ENCODE data around the gene GPHN.
"Not testable (repeated sequence)": the region's sequence is repeated elsewhere in the genome, so short reads cannot be mapped to it uniquely, and the experiment has no call there.

The GPHN gene

GRCh38 chr14:66503532-66503931 lies 4.4 kb upstream of the GPHN start:
- DNase-seq, result no peak

DNA sequence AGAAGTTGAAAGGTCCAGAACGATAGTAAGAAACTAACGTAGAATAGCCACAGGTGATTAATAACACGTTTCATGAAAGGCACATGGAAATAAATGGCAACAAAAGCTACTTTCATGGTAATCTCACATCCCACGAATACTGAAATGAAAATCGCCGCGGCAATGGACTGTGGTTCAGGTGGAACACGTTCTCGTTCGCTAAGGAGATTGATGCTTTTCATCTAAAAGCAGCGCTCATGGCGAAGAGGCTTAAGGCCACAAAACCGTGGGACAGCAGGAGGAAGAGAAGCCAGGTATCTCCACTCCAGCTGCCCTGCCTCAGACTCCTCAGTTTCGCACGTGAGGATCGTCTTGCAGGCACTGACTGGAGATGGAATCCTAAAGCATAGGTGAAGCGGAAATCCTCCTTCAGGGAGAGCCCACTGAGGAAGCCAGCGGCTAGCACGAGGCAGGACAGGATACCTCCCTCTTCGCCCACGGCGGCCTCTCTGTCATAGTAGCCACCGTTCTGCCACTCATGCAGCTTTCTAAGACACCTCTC lies 696 bp upstream of the GPHN start:
- DNase-seq, result no peak

- no peak for DNase-seq
Observed at GRCh38 chr14:66508547-66508845, 549 bp downstream of the GPHN start.

- DNase-seq, result peak; percentile 39
Observed at GRCh38 chr14:66508846-66509621, 1.1 kb downstream of the GPHN start.

DNA sequence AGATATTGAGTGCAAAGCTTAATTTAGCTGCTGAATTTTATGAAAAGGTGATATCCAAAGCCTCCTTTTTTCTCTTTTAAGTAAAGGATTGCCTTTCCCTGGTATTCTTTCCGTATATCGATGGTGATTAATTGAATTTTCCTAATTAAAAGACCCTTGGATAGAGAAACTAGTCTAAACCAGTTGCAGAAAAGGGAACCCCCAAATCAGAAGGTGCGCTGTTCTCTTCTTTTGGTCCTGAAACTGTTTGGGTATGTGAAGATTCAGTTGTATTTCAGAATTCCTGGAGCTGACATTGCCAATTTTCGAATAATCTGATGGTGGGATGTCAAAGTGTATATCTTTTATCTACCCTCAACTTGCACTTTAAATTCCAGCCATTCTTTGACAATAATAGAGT lies 1.9 kb downstream of the GPHN start:
- DNase-seq, result peak; percentile 44

GRCh38 chr14:66511849-66512248 lies 3.9 kb downstream of the GPHN start:
- no peak for DNase-seq

DNA sequence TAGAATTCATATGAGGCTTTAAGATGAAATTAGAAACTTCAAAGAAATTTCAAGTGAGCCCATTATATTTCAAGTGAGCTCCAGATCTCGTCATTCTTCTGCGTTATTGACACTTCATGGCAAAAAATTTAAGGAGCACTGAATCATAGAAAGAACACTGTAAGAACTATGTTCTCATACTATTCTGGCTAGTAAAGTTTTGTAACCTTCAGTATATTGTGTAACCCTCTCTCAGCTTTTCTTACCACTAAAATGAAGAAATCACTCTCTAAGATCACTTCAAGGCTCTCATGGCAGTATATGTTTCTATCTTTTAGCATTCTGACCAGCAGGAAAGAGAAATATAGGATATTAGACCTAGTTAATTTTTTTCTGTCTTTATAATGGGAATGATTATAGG lies 6.3 kb downstream of the GPHN start:
- peak; percentile 57 for DNase-seq

DNA sequence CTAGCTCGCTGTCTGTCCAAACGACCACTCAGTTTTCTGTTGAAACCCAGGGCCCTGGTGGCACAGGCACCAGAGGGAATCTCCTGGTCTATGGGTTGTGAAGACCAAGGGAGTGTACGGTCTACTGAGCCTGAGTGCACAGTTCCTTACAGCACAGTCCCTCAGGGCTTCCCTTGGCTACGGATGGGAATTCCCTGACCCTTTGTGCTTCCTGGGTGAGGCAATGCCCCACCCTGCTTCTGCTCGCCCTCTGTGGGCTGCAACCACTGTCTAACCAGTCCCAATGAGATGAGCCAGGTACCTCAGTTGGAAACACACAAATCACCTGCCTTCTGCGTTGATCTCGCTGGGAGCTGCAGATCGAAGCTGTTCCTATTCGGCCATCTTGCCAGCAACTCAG lies 22.6 kb downstream of the GPHN start:
- DNase-seq, result no peak

GRCh38 chr14:66539034-66539433 lies 31.1 kb downstream of the GPHN start:
- no peak for DNase-seq

DNA sequence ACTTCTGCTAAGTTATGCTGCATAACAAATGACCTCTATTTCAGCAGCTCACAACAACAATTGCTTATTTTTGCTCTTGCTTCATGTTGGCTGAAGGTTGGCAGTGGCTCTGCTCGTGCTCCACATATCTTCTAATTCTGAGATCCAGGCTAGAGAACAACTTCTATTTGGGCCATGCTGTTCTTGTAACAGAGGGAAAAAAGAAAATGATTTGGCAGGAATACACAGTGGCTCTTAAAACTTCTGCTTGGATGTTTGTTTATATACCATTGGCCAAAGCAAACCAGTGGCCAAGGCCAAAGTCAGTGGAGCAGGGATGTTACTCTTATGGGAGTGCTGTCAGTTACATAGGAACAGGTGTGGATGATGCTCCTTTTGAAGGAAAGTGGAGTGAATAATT lies 32.1 kb downstream of the GPHN start:
- DNase-seq, result no peak

GRCh38 chr14:66541627-66542026 lies 33.7 kb downstream of the GPHN start:
- no peak for DNase-seq

DNA sequence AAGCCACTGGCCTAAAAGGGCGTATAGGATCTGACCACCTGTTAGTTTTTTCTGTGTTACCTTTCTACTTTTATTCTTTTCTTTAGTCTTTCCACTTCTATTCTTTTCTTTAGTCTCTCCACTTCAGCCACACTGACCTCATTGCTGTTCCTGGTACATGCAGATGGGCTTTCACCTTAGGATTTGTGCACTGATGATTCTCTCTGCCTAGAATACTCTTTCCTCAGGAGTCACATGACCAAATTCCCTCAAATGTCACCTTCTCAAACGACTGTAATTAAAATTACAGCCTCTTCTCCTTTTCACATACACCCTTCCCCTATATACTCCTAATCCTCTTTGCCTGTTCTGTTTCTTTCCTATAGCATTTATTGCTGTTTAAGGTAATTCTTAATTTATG lies 36.0 kb downstream of the GPHN start:
- no peak for DNase-seq

DNA sequence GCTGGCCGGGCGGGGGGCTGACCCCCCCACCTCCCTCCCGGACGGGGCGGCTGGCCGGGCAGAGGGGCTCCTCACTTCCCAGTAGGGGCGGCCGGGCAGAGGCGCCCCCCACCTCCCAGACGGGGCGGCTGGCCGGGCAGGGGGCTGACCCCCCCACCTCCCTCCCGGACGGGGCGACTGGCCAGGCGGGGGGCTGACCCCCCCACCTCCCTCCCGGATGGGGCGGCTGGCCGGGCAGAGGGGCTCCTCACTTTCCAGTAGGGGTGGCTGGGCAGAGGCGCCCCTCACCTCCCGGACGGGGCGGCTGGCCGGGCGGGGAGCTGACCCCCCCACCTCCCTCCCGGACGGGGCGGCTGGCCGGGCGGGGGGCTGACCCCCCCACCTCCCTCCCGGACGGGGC lies 37.2 kb downstream of the GPHN start:
- DNase-seq, result not testable (repeated sequence)

DNA sequence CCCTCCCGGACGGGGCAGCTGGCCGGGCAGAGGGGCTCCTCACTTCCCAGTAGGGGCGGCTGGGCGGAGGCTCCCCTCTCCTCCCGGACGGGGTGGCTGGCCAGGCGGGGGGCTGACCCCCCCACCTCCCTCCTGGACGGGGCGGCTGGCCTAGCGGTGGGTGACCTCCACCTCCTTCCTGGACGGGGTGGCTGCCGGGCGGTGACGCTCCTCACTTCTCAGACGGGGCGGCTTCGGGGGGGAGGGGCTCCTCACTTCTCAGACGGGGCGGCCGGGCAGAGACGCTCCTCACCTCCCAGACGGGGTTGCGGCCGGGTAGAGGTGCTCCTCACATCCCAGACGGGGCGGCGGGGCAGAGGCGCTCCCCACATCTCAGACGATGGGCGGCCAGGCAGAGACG lies 37.8 kb downstream of the GPHN start:
- not testable (repeated sequence) for DNase-seq

GRCh38 chr14:66563731-66564130 lies 55.8 kb downstream of the GPHN start:
- DNase-seq, result no peak

GRCh38 chr14:66568220-66568619 lies 60.3 kb downstream of the GPHN start:
- DNase-seq, result no peak

DNA sequence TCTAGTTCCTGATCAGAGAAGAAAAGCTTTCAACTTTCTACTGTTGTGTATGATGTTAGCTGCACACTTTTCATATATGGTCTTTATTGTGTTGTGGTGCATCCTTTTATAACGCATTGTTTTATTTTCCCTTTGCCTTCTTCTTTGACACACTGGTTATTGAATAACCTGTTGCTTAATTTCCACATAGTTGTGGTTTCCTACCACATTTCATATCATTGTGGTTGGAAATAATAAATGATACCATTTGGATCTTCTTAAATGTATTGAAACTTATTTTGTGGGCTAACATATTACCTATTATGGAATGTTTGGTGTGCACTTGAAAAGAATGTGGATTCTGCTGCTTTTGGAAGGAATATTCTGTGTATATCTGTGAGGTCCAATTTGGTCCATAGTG lies 64.9 kb downstream of the GPHN start:
- DNase-seq, result peak; percentile 9

DNA sequence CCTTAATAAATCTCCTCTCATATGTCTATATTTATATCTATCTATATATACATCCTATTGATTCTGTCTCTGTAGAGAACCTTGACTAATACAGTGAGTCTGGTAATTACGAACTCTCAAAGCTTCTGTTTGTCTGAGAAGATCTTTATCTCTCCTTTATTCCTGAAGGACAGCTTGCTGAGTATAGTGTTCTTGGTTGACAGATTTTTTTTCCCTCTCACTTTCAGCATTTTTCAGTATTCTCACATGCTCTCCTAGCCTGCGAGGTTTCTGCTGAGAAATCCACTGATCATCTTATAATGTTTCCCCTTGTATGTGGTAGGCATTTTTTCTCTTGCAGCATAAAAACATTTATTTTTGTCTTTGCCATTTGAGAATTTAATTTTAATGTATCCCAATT lies 67.1 kb downstream of the GPHN start:
- no peak for DNase-seq

- DNase-seq, result no peak
Observed at GRCh38 chr14:66575939-66576338, 68.0 kb downstream of the GPHN start.

- DNase-seq, result not testable (repeated sequence)
Observed at GRCh38 chr14:66587753-66588152, 79.8 kb downstream of the GPHN start.

DNA sequence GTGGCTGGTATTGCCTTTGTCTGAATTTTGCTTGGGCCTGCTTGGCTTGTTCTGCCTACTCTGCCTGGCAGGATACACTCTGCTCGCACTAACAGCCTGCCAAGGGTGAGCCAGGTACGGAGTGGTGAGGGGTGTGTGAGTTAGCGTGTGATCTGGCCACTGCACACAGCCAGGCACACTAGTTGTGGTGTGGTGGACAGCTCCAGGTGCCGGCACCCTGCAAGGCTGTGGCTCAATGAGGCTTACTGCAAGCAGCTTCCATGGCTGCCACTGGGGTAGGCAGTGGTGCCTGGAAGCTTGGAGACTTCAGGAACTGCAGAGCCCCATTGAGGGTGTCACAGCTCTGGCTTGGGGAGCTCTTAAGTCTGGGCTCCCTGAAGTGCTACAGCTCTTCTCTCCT lies 87.4 kb downstream of the GPHN start:
- DNase-seq, result no peak

- no peak for DNase-seq
Observed at GRCh38 chr14:66596241-66596985, 88.5 kb downstream of the GPHN start.

- no peak for DNase-seq
Observed at GRCh38 chr14:66600416-66600815, 92.5 kb downstream of the GPHN start.

DNA sequence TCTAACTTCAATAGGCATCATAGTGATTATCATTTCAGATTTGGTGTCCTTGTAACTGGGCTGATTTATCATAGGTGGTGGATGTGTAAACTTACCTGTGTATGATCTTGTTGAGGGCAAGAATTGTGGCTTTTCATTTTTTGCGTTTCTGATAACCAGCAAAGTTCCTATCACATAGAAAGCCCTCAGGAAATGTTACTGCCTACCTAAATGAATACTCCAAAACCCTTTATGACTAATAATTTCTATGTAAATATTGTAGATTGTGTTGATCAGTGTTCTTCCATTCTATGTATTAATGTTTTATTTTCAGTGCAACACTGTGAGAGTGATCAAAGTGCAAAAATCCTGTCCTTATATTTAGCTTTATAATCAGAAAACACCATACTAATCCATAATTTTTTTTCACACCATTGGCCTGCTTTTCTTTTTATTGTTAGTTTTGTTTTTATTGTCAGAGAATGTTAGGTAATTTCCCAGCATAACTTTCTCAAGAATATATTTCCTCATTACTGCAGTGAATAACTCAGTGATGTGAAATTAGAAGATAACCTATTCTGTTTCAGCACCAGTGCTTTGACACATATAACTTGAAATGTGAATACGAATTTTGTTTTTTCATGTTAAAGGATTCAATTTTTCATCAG lies 94.1 kb downstream of the GPHN start:
- DNase-seq, result no peak
